HepG2 (cell line): ENCODE data around the gene TTBK1. TPM values are rescaled to one million over a fixed set of nuclear protein-coding genes. Genes with fewer than 3 reads are reported as not detected.

ENCODE experiments used
- BCL3 ChIP-seq: sonication (generic); formaldehyde crosslinking; IDR thresholded peaks from 2 replicates; pipeline ENCODE4 v1.5.1; 2020; ENCODE audit warnings: mild to moderate bottlenecking, missing genetic modification reagents, moderate library complexity
- ELF3 ChIP-seq: IDR thresholded peaks from 2 replicates; pipeline ENCODE4 v1.6.1; 2016; ENCODE audit warnings: missing genetic modification reagents, missing compliant biosample characterization
- ERF ChIP-seq: IDR thresholded peaks from 2 replicates; pipeline ENCODE4 v1.6.1; 2018; ENCODE audit warnings: missing biosample characterization, missing genetic modification reagents
- GLMP ChIP-seq: sonication (generic); formaldehyde crosslinking; IDR thresholded peaks from 2 replicates; pipeline ENCODE4 v1.9.0; 2021; ENCODE audit warnings: missing genetic modification reagents, mild to moderate bottlenecking, borderline replicate concordance
- IKZF4 ChIP-seq: sonication (generic); formaldehyde crosslinking; IDR thresholded peaks from 2 replicates; pipeline ENCODE4 v1.5.1; 2020; ENCODE audit warnings: borderline replicate concordance, mild to moderate bottlenecking, low read depth, missing genetic modification reagents; ENCODE audit errors: not compliant biosample characterization
- MLXIP ChIP-seq: sonication (generic); formaldehyde crosslinking; IDR thresholded peaks from 2 replicates; pipeline ENCODE4 v1.9.0; 2021; ENCODE audit warnings: missing genetic modification reagents, borderline replicate concordance
- PHF8 ChIP-seq: sonication (generic); formaldehyde crosslinking; IDR thresholded peaks from 2 replicates; pipeline ENCODE4 v1.5.0; 2020; ENCODE audit warnings: missing genetic modification reagents
- RFX1 ChIP-seq: fragments of 450-650 bp; IDR thresholded peaks from 2 replicates; pipeline ENCODE4 v1.6.1; 2017
- SPEN ChIP-seq: sonication (generic); formaldehyde crosslinking; IDR thresholded peaks from 2 replicates; pipeline ENCODE4 v1.5.1; 2020; ENCODE audit warnings: low read depth, mild to moderate bottlenecking, missing genetic modification reagents
- ZFAT ChIP-seq: sonication (generic); formaldehyde crosslinking; conservative IDR thresholded peaks from 2 replicates; pipeline ENCODE4 v1.8.1; 2023; ENCODE audit warnings: missing genetic modification reagents, inconsistent platforms
- ZFP62 ChIP-seq: sonication (generic); formaldehyde crosslinking; IDR thresholded peaks from 2 replicates; pipeline ENCODE4 v1.4.0; 2020; ENCODE audit warnings: missing genetic modification reagents
- ZMAT3 ChIP-seq: sonication (generic); formaldehyde crosslinking; conservative IDR thresholded peaks from 2 replicates; pipeline ENCODE4 v1.7.0; 2021; ENCODE audit warnings: missing genetic modification reagents
- ZMYM2 ChIP-seq: sonication (generic); formaldehyde crosslinking; IDR thresholded peaks from 2 replicates; pipeline ENCODE4 v1.8.0; 2022; ENCODE audit warnings: mild to moderate bottlenecking, missing genetic modification reagents
- ZNF281 ChIP-seq: sonication (generic); formaldehyde crosslinking; IDR thresholded peaks from 2 replicates; pipeline ENCODE4 v1.4.0; 2020; ENCODE audit warnings: missing genetic modification reagents, borderline replicate concordance
- ZNF510 ChIP-seq: sonication (generic); formaldehyde crosslinking; IDR thresholded peaks from 2 replicates; pipeline ENCODE4 v1.4.0; 2020; ENCODE audit warnings: low read depth, mild to moderate bottlenecking, missing genetic modification reagents
- ZNF660 ChIP-seq: sonication (generic); formaldehyde crosslinking; IDR thresholded peaks from 2 replicates; pipeline ENCODE4 v1.5.1; 2020; ENCODE audit warnings: mild to moderate bottlenecking, low read depth, missing genetic modification reagents, borderline replicate concordance
- polyA plus RNA-seq, 8 experiments: library from polyadenylated mRNA; depleted of rRNA in 3 of 8; stranded (reverse) in 7 of 8; unstranded in 1 of 8; fragments of >200 nt; fragmentation: Illumina TruSeq in 4 of 8; extraction: Trizol in 4 of 8; gene quantifications; 2 replicates each; pipeline versions ENCODE4 v1.2.1 to v1.2.3, GENCODE V29; 2011 to 2016; ENCODE audit warnings: low read depth in 4 of 8, missing spikeins in 1 of 8, mixed read lengths in 1 of 8; ENCODE audit not compliant: insufficient read depth in 1 of 8
- total RNA-seq, 5 experiments: library from RNA; depleted of rRNA; stranded (reverse); fragments of >200 nt; fragmentation: Illumina TruSeq; extraction: Trizol; gene quantifications; 2 replicates each; pipeline ENCODE4 v1.2.3, GENCODE V29; 2016; ENCODE audit warnings: low read depth in 1 of 5
- TF ChIP-seq, protein P1 (sequence below): sonication (generic); formaldehyde crosslinking; IDR thresholded peaks from 2 replicates; pipeline ENCODE4 v1.4.0; 2020; ENCODE audit warnings: missing genetic modification reagents

TTBK1 gene
- total and polyA plus RNA-seq, 2 of the 13 experiments (the other 11 are each of a cell fraction or from before 2014, with no cell fraction given): 0.24 to 0.33 TPM

GRCh38 chr6:43308101-43308989 lies 65.1 kb downstream of the TTBK1 start, which contains the start of gene CRIP3 (continued):
- TF ChIP-seq, protein P1, sequence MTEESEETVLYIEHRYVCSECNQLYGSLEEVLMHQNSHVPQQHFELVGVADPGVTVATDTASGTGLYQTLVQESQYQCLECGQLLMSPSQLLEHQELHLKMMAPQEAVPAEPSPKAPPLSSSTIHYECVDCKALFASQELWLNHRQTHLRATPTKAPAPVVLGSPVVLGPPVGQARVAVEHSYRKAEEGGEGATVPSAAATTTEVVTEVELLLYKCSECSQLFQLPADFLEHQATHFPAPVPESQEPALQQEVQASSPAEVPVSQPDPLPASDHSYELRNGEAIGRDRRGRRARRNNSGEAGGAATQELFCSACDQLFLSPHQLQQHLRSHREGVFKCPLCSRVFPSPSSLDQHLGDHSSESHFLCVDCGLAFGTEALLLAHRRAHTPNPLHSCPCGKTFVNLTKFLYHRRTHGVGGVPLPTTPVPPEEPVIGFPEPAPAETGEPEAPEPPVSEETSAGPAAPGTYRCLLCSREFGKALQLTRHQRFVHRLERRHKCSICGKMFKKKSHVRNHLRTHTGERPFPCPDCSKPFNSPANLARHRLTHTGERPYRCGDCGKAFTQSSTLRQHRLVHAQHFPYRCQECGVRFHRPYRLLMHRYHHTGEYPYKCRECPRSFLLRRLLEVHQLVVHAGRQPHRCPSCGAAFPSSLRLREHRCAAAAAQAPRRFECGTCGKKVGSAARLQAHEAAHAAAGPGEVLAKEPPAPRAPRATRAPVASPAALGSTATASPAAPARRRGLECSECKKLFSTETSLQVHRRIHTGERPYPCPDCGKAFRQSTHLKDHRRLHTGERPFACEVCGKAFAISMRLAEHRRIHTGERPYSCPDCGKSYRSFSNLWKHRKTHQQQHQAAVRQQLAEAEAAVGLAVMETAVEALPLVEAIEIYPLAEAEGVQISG (CRISPR knock-in tag): peak; percentile 30; the same call in 1 of the 2 replicates
- TF ChIP-seq ZNF510 (CRISPR knock-in tag): no peak
- TF ChIP-seq SPEN: no peak
- no peak for TF ChIP-seq ZNF281
- TF ChIP-seq ERF: 0 out of 2 replicates have a peak, but pooled peaks have one; percentile 31
- no peak for TF ChIP-seq ELF3
- TF ChIP-seq GLMP: no peak
- no peak for TF ChIP-seq ZFP62
- no peak for TF ChIP-seq RFX1
- TF ChIP-seq ZMAT3 (CRISPR knock-in tag): no peak
- TF ChIP-seq ZNF660 (CRISPR knock-in tag): no peak
- TF ChIP-seq BCL3 (CRISPR knock-in tag): no peak
- TF ChIP-seq ZFAT (CRISPR knock-in tag): no peak
- no peak for TF ChIP-seq MLXIP (CRISPR knock-in tag)
- TF ChIP-seq PHF8 (CRISPR knock-in tag): no peak; the same call in 1 of the 2 replicates
- peak; percentile 92 for TF ChIP-seq IKZF4 (CRISPR knock-in tag)
- TF ChIP-seq ZMYM2: peak; percentile 93
